HG03439 (cell line): Measurements from ENCODE around the gene SPINK8.
"Not testable (repeated sequence)": the region's sequence is repeated elsewhere in the genome, so short reads cannot be mapped to it uniquely, and the experiment has no call there.

Experiments used
- ATAC-seq: cut with Tn5 transposase; IDR thresholded peaks from one replicate; pipeline ENCODE4 v1.9.1; 2021; ENCODE audit warnings: mild to moderate bottlenecking, moderate library complexity; ENCODE audit not compliant: unreplicated experiment

The SPINK8 gene

DNA sequence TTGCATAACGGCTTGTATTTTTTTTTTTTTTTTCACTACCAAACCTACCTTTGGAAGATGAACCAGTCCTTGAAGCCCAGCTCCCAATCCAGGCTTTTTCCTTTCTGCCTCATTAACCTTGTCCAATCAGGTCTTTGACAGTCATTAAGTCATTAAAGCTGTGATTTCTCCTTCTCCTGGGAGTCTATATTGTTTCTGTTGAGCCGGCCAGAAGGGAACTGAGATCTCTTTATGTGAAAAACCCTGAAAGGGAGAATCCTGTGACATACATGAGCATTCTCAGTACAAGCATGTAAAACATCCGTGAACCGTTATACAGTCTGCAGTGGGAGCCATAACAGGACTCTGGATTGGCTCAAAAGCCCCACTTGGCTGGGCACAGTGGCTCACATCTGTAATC is 52.6 kb downstream of the SPINK8 start:
- ATAC-seq: no peak

DNA sequence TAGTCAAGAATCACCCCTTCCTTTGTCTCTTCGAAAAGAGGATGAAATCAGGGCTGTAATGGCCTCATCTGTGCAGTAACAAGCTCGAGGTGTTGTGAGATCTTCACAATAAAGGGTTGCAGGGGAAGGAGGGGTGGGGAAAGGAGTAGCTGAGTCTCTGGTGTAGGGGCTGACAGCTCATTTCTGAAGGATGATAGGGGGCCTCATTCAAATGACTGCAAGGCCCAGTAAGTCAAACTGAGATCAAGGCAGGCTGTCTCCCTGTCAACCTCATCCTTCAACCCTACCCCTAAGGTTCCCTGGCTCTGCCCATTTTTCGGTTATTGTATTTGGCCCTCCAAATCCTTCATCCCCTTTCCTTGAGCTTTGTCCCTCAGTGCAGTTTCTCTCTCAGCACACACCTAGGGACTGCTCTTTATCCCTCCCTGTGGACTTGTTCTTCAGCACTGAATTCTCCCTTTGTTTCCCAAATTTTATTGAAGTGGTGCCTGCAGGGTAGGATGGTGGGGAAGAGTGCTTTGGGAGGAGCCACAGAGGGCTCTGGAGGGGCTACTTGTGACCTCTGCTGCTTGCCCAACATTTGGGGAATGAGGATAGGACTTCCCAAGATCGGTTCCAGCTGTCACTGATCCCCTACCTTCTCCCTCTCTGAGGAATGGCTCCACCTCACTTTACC is 54.4 kb downstream of the SPINK8 start:
- ATAC-seq: no peak

DNA sequence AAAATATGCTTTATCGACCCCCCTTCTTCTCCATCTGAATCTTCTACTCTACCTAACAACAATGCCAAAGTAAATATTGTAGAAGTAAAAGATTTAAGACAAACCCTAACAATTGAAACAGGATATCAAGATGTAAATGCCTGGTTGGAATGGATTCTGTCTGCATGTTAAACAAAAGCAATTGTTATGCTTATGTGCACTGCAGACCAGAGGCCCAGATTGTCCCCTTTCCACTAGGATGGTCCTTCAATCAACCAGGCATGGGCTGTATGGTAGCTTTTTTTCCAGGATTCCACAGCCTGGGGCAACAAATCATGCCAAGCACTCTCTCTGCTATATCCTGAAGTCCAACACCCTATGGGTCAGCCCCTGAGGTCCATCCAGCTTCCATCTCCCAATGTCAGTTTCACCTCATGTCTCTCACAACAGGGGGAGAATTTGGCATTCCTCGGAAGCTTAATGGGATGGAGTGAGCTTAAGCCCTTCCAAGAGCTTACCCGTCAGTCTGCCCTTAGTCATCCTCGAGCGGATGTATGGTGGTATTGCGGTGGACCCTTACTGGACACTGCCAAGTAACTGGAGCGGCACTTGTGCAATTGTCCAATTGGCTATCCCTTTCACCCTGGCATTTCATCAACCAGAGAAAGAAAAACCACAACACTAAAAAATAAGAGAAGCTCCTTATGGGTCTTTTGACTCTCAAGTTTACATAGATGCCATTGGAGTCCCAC is 56.4 kb downstream of the SPINK8 start:
- ATAC-seq: no peak

DNA sequence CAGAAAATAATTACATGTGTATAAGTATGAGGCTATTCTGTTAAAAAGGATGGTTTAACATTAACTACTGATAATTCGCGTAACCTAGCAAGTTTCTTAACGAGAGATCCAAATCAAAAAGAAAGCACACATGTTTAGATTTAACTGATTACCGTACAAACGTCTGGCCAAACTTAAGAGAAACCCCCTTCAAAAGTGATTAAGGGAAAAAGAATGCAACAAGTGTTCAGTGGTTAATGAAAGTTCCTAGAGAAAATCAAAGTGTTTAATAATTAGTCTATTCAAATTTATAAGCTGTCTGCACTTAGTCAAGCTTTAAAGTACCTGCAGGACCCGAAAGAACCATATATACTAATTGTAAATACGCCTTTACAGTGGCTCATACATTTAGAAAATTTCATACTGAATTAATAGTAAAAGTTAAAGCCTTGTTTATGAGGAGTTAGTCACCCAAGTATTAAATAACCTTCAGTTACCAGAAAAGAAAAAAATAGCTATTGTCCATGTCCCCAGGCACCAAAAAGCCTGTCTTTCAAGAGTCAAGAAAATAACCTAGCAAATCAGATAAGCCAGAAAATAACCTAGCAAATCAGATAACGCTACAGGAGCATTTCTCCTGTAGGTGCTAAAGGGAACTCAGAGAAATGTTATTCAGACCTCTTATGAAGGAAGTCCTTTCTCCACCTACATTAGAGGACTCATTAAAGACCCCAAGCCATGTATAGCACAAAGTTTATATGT is 58.0 kb downstream of the SPINK8 start:
- ATAC-seq: no peak

DNA sequence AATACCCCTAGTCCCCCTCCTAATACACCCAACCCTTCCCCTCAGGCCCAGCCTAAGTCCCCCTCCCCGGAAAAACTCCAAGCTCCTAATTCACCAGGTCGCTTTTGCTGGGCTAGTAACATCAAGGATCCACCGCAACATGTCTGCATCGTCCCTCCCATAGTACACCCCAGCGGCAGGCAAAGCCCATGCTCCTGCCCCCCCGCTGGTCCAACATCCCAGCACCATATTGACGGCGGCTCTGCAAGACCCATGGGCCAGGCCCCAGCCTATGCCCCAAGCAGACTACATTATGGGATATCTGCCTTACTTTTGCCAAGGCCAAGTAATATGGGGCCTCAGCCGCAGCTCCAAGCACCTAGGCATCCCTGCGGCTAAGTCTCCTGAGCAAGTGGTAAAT is 59.0 kb downstream of the SPINK8 start:
- ATAC-seq: no peak

DNA sequence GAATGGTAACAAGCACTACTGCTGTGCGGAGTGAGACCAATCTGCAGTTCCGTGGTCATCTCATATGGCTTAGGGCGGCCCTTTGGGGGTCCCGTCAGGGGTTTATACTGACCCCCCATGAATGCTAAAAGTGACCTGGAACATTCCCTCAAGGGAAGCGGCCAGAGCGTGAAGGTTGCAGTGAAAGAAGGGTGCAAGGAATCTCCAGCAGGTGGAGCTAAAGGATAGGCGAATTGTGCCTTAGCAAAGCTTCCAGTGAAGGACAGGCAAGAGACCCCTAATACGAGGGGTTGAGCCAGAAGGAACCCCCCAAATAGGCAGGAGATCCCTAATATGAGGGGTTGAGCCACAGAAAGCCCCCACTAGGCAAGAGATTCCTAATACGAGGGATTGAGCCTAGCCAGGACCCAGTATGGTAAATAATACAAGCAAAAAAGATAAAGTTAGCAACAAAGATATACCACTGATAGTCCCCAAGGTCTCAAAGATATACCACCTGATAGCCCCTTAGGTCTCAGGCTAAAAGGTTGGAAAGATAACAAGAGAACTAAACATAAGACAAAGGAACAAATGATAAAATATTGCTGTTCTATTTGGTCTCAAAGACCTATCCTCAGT is 59.8 kb downstream of the SPINK8 start:
- ATAC-seq: no peak

DNA sequence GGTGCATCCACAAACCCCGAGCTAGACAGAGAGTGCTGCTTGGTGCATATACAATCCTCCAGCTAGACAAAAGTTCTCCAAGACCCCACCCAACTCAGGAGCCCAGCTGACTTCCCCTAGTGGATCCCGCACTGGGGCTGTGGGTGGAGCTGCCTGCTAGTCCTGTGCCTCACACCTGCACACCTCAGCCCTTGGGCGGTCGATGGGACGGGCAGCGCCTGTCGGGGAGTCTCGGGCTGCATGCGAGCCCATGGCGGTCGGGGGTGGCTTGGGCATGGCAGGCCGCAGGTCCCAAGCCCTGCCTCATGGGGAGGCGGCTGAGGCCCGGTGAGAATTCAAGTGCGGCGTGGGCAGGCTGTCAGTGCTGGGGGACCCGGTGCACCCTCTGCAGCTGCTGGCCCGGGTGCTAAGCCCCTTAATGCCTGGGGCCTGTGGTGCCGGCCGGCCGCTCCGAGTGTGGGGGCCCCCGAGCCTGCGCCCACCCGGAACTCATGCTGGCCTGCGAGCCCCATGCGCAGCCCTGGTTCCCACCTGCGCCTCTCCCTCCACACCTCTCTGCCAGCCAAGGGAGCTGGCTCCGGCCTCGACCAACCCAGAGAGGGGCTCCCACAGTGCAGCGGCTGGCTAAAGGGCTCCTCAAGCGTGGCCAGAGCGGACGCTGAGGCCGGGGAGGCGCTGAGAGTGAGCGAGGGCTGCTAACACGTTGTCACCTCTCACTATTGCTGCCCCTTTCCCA is 61.5 kb downstream of the SPINK8 start:
- no peak for ATAC-seq

DNA sequence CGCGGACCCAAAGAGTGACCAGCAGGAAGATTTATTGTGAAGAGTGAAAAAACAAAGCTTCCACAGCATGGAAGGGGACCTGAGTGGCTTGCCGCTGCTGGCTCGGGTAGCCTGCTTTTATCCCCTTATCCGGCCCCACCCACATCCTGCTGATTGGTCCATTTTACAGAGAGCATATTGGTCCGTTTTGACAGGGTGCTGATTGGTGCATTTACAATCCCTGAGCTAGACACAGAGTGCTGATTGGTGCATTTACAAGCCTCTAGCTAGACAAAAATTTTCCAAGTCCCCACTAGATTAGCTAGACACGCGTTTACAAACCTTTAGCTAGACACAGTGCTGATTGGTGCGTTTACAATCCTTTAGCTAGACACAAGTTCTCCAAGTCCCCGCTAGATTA is 62.2 kb downstream of the SPINK8 start:
- ATAC-seq: not testable (repeated sequence)

DNA sequence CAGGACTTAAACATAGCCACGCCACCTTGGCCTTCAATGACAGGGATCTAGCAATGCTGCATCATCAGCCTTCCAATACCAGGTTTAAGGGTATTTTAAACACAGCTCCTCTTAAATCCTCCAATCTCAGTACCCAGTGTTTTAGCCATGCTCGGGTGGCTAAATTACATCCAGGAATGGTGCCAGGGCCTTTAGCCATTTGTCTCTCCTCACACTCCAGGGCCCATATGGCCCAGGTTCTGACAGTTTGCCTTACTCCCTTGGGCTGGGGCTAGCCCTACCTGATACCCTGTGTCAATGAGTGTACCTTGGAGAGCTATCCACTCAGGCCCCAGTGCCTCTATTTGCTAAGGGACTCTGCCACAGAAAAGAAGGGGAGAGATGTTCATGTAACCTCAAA is 63.2 kb downstream of the SPINK8 start:
- no peak for ATAC-seq

DNA sequence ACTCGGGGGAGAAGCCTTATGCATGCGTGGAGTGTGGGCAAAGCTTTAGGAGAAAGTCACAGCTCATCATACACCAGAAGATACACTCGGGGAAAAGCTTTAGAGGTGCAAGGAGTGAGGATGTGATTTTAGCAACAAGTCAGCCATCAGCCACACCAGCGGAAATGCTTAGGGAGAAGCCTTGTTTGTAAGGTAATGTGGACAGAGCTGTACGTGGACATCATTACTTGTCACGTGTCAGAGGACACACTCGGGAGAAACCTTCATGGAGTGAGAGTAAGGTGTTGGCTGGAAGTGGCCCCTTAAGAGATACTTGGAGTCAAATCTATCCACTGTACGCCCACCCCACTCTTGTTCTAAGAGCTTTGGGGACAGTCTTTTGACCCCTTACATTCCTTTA is 63.9 kb downstream of the SPINK8 start:
- ATAC-seq: no peak

DNA sequence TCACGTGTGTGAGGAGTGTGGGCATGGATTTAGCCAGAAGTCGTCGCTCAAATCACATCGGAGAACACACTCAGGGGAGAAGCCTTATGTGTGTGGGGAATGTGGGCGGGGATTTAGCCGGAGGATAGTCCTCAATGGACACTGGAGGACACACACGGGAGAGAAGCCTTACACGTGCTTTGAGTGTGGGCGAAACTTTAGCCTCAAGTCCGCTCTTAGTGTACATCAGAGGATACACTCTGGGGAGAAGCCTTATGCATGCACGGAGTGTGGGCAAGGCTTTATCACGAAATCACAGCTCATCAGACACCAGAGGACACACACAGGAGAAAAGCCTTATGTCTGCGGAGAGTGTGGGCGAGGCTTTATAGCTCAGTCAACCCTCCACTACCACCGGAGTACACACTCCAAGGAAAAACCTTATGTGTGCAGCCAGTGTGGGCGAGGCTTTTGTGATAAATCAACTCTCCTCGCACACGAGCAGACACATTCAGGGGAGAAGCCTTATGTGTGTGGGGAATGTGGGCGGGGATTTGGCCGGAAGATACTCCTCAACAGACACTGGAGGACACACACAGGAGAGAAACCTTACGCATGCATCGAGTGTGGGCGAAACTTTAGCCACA is 64.4 kb downstream of the SPINK8 start:
- no peak for ATAC-seq

DNA sequence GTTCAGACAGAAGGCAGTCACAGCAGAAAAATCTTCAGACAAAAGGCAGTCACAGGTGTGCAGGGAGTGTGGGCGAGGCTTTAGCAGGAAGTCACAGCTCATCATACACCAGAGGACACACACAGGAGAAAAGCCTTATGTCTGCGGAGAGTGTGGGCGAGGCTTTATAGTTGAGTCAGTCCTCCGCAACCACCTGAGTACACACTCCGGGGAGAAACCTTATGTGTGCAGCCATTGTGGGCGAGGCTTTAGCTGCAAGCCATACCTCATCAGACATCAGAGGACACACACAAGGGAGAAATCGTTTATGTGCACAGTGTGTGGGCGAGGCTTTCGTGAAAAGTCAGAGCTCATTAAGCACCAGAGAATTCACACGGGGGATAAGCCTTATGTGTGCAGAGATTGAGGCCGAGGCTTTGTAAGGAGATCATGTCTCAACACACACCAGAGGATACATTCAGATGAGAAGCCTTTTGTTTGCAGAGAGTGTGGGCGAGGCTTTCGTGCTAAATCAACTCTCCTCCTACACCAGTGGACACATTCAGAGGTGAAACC is 65.0 kb downstream of the SPINK8 start:
- ATAC-seq: no peak

DNA sequence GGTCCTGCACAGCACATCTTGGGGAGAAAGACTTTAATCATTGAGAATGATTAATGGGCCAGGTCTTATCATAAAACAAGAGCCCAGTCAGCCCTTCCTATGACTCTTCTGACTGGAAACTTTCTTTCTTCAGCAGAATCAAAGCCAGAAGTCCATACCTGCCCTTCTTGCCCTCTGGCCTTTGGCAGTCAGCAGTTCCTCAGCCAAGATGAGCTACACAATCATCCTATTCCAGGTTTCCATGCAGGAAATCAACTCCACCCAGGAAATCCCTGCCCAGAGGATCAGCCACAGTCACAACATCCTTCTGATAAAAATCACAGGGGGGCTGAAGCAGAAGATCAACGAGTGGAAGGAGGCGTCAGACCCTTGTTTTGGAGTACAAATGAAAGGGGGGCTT is 65.7 kb downstream of the SPINK8 start:
- ATAC-seq: no peak

DNA sequence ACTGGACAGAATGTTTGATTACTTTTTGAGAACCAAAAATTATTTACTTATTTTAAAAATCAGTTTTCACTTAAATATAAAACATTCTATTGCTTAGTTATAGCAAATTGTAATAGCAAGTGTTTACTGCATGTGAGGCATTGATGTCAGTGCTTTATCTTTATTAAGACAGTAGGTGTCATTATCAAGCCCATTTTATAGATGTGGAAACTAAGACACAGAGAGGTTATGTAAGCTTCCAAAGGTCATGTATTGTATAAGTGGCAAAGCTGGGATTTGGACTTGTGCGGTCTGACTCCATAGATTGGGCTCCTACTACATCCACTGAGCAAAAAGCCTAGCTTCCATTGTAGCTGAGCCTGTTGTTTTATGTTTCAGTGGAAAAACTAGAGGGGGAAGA is 74.9 kb downstream of the SPINK8 start:
- no peak for ATAC-seq
